ENCODE results near the gene PLA2G6. TPM values are rescaled to one million over a fixed set of nuclear protein-coding genes. Genes with fewer than 3 reads are reported as not detected.

Gene PLA2G6
- total RNA-seq, 2 donors from 2014 or later = 61.5 to 138 TPM

DNA sequence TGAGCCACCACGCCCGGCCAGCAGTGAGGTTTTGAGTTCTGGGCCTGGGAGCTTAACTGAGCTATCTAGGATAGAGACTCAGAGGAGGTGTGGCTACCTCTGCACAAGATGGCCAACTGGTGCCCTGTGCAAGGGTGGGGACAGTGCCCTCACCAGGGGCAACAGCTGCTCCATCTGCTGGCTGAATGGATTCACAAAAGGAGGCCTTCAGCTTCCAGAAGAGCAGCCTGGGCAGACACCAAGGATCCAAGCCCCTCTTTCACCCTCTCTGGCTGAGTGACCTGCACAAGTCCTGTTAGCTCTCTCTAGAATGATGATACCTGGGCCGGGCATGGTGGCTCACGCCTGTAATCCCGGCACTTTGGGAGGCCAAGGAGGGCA, 37.6 kb downstream of the PLA2G6 start:
- no peaks in the 10 kb centered on the region for H3K27me3 ChIP-seq (replicated peaks; ENCODE audit: insufficient read depth)
- no peaks in the 10 kb centered on the region for H3K4me1 ChIP-seq (replicated peaks)
- intact Hi-C loops (cut with DNase I) = no loop called here
- DNase-seq (ENCODE audit: low spot score) = no peak
- H3K27ac ChIP-seq = no peak overlapping the region
- no peaks in the 10 kb centered on the region for H3K9me3 ChIP-seq
- WGBS = 98% methylated on average over 5 of the region's 5 CpGs
- H3K4me3 ChIP-seq = no peak overlapping the region
- TF ChIP-seq POLR2A (IDR thresholded peaks at IDR 0.05) (no peak), POLR2AphosphoS5 (IDR thresholded peaks at IDR 0.05) (no peak)
- TF ChIP-seq, protein P1, sequence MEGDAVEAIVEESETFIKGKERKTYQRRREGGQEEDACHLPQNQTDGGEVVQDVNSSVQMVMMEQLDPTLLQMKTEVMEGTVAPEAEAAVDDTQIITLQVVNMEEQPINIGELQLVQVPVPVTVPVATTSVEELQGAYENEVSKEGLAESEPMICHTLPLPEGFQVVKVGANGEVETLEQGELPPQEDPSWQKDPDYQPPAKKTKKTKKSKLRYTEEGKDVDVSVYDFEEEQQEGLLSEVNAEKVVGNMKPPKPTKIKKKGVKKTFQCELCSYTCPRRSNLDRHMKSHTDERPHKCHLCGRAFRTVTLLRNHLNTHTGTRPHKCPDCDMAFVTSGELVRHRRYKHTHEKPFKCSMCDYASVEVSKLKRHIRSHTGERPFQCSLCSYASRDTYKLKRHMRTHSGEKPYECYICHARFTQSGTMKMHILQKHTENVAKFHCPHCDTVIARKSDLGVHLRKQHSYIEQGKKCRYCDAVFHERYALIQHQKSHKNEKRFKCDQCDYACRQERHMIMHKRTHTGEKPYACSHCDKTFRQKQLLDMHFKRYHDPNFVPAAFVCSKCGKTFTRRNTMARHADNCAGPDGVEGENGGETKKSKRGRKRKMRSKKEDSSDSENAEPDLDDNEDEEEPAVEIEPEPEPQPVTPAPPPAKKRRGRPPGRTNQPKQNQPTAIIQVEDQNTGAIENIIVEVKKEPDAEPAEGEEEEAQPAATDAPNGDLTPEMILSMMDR (IDR thresholded peaks at IDR 0.05) = no peak
- peaks cover 0 to 5% of the 10 kb centered on the region in 2 donors for H3K36me3 ChIP-seq

DNA sequence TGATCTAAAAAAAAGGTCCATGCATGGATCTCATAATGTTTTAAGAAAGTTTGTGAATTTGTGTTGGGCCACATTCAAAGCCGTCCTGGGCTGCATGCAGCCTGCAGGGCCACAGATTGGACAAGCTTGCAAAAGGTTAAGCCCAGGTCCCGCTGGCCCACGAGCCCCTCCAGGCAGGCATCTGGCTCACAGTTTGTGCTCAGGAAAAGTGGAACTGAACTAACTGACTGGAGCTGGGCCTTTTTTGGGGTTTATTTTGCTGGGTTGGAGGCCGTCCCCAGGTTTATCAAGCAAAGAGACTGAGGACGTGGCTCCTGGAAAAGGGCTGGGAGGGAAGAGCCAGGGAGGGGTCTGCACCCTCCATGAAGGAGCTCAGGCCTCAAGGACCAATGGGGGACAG, 39.0 kb downstream of the PLA2G6 start:
- TF ChIP-seq POLR2AphosphoS5 (IDR thresholded peaks at IDR 0.05) (no peak), POLR2A (IDR thresholded peaks at IDR 0.05) (no peak)
- TF ChIP-seq, protein P1 (IDR thresholded peaks at IDR 0.05) = no peak

DNA sequence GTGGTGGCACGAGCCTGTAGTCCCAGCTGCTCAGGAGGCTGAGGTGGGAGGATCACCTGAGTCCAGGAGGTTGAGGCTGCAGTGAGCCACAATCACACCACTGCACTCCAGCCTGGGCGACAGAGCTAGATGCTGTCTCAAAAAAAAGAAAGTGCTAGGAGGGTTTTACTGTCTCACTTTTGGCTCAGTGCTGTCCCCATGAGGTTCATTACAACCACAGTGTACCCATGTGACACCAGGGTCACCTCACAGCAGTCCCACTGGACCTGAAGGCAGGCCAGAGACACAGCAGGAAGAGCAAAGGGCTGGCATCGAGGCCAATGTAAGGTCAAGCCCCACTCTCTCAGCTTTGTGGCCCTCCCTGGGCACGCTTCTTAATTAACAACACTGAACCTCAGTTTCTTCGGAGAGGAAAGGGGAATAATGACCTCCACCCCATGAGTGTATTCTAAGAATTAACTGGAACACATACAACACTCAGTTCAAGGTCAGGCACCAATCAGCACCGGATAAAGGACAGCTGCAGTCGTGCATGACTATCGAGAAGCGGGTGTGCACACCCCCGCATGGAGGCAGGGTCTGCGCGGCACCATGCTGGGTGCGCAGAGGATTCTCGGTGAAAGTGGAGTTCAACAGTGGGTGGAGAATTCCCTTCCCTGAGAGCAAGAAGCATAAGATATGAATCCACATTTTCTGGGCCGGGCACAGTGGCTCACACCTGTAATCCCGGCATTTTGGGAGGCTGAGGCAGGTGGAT, 40.2 kb downstream of the PLA2G6 start:
- no peak overlapping the region for H3K27ac ChIP-seq
- intact Hi-C loops (cut with DNase I) = no loop called here
- peaks cover 0 to 5% of the 10 kb centered on the region in 2 donors for H3K36me3 ChIP-seq
- no peak for DNase-seq (ENCODE audit: low spot score)
- no peak overlapping the region for H3K4me3 ChIP-seq
- WGBS = 91% methylated on average over 16 of the region's 16 CpGs
- no peaks in the 10 kb centered on the region for H3K4me1 ChIP-seq (replicated peaks)
- TF ChIP-seq POLR2AphosphoS5 (IDR thresholded peaks at IDR 0.05) (no peak), POLR2A (IDR thresholded peaks at IDR 0.05) (no peak)
- TF ChIP-seq, protein P1 (IDR thresholded peaks at IDR 0.05) = no peak
- H3K9me3 ChIP-seq = no peaks in the 10 kb centered on the region
- no peaks in the 10 kb centered on the region for H3K27me3 ChIP-seq (replicated peaks; ENCODE audit: insufficient read depth)

More for the DNA sequence above, 39.0 kb downstream of the PLA2G6 start:
- no peak for DNase-seq (ENCODE audit: low spot score)
- WGBS = 95% methylated on average over 5 of the region's 5 CpGs
- Histone ChIP-seq H3K4me1 (replicated peaks) (no peaks in the 10 kb centered on the region), H3K36me3 (peaks cover 0 to 5% of the 10 kb centered on the region in 2 donors), H3K27me3 (replicated peaks; ENCODE audit: insufficient read depth) (no peaks in the 10 kb centered on the region), H3K4me3 (no peak overlapping the region), H3K9me3 (no peaks in the 10 kb centered on the region), H3K27ac (no peak overlapping the region)
- intact Hi-C loops (cut with DNase I) = no loop called here

DNA sequence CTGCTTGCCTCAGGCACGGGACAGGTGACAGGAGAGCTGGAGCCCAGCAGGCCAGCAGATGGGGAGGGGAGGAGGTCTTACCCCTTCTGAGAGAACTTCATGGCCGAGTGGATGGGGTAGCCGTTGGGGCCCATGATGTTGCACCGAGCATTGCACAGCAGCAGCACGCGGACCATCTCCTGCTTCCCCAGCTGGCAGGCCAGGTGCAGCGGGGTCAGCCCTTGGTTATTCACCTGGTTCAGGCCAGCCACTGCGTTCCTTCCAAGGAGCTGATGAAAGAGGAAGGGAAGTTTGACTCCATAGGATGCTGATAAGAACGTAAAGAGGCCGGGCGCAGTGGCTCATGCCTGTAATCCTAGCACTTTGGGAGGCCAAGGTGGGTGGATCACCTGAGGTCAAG, 41.7 kb downstream of the PLA2G6 start:
- no peak overlapping the region for H3K27ac ChIP-seq
- TF ChIP-seq, protein P1 (IDR thresholded peaks at IDR 0.05) = no peak
- TF ChIP-seq POLR2AphosphoS5 (IDR thresholded peaks at IDR 0.05) (no peak), POLR2A (IDR thresholded peaks at IDR 0.05) (no peak)
- intact Hi-C loops (cut with DNase I) = no loop called here
- WGBS = 94% methylated on average over 11 of the region's 11 CpGs
- no peaks in the 10 kb centered on the region for H3K27me3 ChIP-seq (replicated peaks; ENCODE audit: insufficient read depth)
- H3K4me1 ChIP-seq (replicated peaks) = no peaks in the 10 kb centered on the region
- no peak for DNase-seq (ENCODE audit: low spot score)
- H3K9me3 ChIP-seq = no peaks in the 10 kb centered on the region
- H3K4me3 ChIP-seq = no peak overlapping the region
- H3K36me3 ChIP-seq = peaks cover 0 to 5% of the 10 kb centered on the region in 2 donors

DNA sequence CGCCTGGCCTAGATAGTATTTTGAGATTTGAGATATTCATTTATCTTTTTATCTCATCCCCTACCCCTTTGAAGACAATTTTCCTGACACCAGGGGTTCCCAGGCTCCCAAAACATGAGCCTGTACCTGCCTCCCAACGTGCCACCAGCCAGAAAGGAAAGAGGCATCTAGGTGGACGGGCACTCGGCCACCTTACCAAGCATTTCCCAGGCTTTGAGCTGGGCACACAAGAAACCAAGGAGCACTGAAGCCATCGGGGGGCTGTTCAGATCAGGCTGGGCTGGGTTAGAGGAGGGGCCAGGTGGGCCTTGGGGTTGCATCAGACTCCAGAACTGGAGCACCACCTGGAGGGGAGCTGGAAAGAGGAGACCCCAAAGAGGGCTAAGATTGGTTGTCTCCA, 42.7 kb downstream of the PLA2G6 start:
- H3K4me1 ChIP-seq (replicated peaks) = no peaks in the 10 kb centered on the region
- intact Hi-C loops (cut with DNase I) = no loop called here
- H3K36me3 ChIP-seq = peaks cover 0 to 5% of the 10 kb centered on the region in 2 donors
- H3K27me3 ChIP-seq (replicated peaks; ENCODE audit: insufficient read depth) = no peaks in the 10 kb centered on the region
- H3K9me3 ChIP-seq = no peaks in the 10 kb centered on the region
- no peak overlapping the region for H3K4me3 ChIP-seq
- H3K27ac ChIP-seq = no peak overlapping the region
- TF ChIP-seq, protein P1 (IDR thresholded peaks at IDR 0.05) = no peak
- TF ChIP-seq POLR2A (IDR thresholded peaks at IDR 0.05) (no peak), POLR2AphosphoS5 (IDR thresholded peaks at IDR 0.05) (no peak)
- WGBS = 89% methylated on average over 5 of the region's 5 CpGs
- no peak for DNase-seq (ENCODE audit: low spot score)

Measured in prostate gland (tissue), 2 donors.